Panc1 (cell line): ENCODE measurements around the gene BACH2.

ENCODE experiments used
- CTCF ChIP-seq: fragments of 450-650 bp; IDR thresholded peaks from 2 replicates; pipeline ENCODE4 v1.5.1; 2017; ENCODE audit warnings: mild to moderate bottlenecking
- POLR2AphosphoS5 ChIP-seq: IDR thresholded peaks from 2 replicates; pipeline ENCODE4 v1.6.1; 2012; ENCODE audit warnings: mild to moderate bottlenecking, low read depth, low read length, moderate library complexity
- SIN3A ChIP-seq: IDR thresholded peaks from 2 replicates; pipeline ENCODE4 v1.6.1; 2012; ENCODE audit warnings: low read depth, mild to moderate bottlenecking, low read length, moderate library complexity, borderline replicate concordance; ENCODE audit not compliant: insufficient read depth

- TF ChIP-seq CTCF, result no peak
- no peak for TF ChIP-seq POLR2AphosphoS5
- no peak for TF ChIP-seq SIN3A
These were observed 112.9 kb downstream of the BACH2 start for GRCh38 chr6:90183587-90184333.
